HepG2 (cell line): Measurements from ENCODE around the gene CBX2. TPM values are rescaled to one million over a fixed set of nuclear protein-coding genes. Genes with fewer than 3 reads are reported as not detected.

Source experiments
- CTCF ChIP-seq: sonication (generic); formaldehyde crosslinking; IDR thresholded peaks from 2 replicates; pipeline ENCODE4 v1.5.0; 2020; ENCODE audit warnings: mild to moderate bottlenecking, missing genetic modification reagents, moderate library complexity
- FOSL2 ChIP-seq: sonication (generic); formaldehyde crosslinking; IDR thresholded peaks from 2 replicates; pipeline ENCODE4 v1.4.0; 2020; ENCODE audit warnings: missing genetic modification reagents
- FOXO4 ChIP-seq: sonication (generic); formaldehyde crosslinking; conservative IDR thresholded peaks from 2 replicates; pipeline ENCODE4 v1.8.1; 2023; ENCODE audit warnings: missing genetic modification reagents
- KAT2B ChIP-seq: fragments of 150-350 bp; IDR thresholded peaks from 2 replicates; pipeline ENCODE4 v1.6.1; 2014; ENCODE audit warnings: low read depth, low read length, borderline replicate concordance
- MLX ChIP-seq: IDR thresholded peaks from 2 replicates; pipeline ENCODE4 v1.6.1; 2016
- NFYC ChIP-seq: IDR thresholded peaks from 2 replicates; pipeline ENCODE4 v1.6.1; 2016; ENCODE audit warnings: missing genetic modification reagents, missing compliant biosample characterization
- NR3C1 ChIP-seq: sonication (generic); formaldehyde crosslinking; IDR thresholded peaks from 2 replicates; pipeline ENCODE4 v1.4.0; 2020; ENCODE audit warnings: missing genetic modification reagents
- SIX1 ChIP-seq: sonication (generic); formaldehyde crosslinking; IDR thresholded peaks from 2 replicates; pipeline ENCODE4 v1.4.0; 2020; ENCODE audit warnings: missing genetic modification reagents, borderline replicate concordance
- SP1 ChIP-seq, 2 experiments: fragments of 450-650 bp in 1 of 2; sonication (generic) in 1 of 2; formaldehyde crosslinking in 1 of 2; IDR thresholded peaks; 2 replicates each; pipeline versions ENCODE4 v1.4.0 to v1.6.1; 2016 to 2020; ENCODE audit warnings: missing genetic modification reagents in 1 of 2
- TBX2 ChIP-seq: sonication (generic); formaldehyde crosslinking; IDR thresholded peaks from 2 replicates; pipeline ENCODE4 v1.5.0; 2020; ENCODE audit warnings: missing genetic modification reagents, mild to moderate bottlenecking, borderline replicate concordance
- ZFP36 ChIP-seq: fragments of 150-350 bp; IDR thresholded peaks from 2 replicates; pipeline ENCODE4 v1.6.1; 2018; ENCODE audit warnings: borderline replicate concordance, low read length, low read depth; ENCODE audit not compliant: partially characterized antibody
- ZNF18 ChIP-seq: sonication (generic); formaldehyde crosslinking; IDR thresholded peaks from 2 replicates; pipeline ENCODE4 v1.8.0; 2022; ENCODE audit warnings: mild to moderate bottlenecking, missing genetic modification reagents; ENCODE audit not compliant: insufficient replicate concordance
- ZNF230 ChIP-seq: sonication (generic); formaldehyde crosslinking; IDR thresholded peaks from 2 replicates; pipeline ENCODE4 v1.4.0; 2020; ENCODE audit warnings: mild to moderate bottlenecking, missing genetic modification reagents
- ZNF275 ChIP-seq: sonication (generic); formaldehyde crosslinking; IDR thresholded peaks from 2 replicates; pipeline ENCODE4 v1.8.0; 2022; ENCODE audit warnings: missing genetic modification reagents, mild to moderate bottlenecking, inconsistent platforms, borderline replicate concordance
- ZNF282 ChIP-seq: fragments of 450-650 bp; IDR thresholded peaks from 2 replicates; pipeline ENCODE4 v1.6.1; 2018; ENCODE audit not compliant: partially characterized antibody
- ZNF367 ChIP-seq: sonication (generic); formaldehyde crosslinking; IDR thresholded peaks from 2 replicates; pipeline ENCODE4 v1.4.0; 2020; ENCODE audit warnings: missing genetic modification reagents, borderline replicate concordance
- ZNF547 ChIP-seq: sonication (generic); formaldehyde crosslinking; IDR thresholded peaks from 2 replicates; pipeline ENCODE4 v1.5.1; 2020; ENCODE audit warnings: mild to moderate bottlenecking, missing genetic modification reagents
- ZNF720 ChIP-seq: sonication (generic); formaldehyde crosslinking; IDR thresholded peaks from 2 replicates; pipeline ENCODE4 v1.4.0; 2020; ENCODE audit warnings: missing genetic modification reagents
- ZNF891 ChIP-seq: sonication (generic); formaldehyde crosslinking; IDR thresholded peaks from 2 replicates; pipeline ENCODE4 v1.5.0; 2020; ENCODE audit warnings: mild to moderate bottlenecking, missing genetic modification reagents
- polyA plus RNA-seq, 8 experiments: library from polyadenylated mRNA; depleted of rRNA in 3 of 8; stranded (reverse) in 7 of 8; unstranded in 1 of 8; fragments of >200 nt; fragmentation: Illumina TruSeq in 4 of 8; extraction: Trizol in 4 of 8; gene quantifications; 2 replicates each; pipeline versions ENCODE4 v1.2.1 to v1.2.3, GENCODE V29; 2011 to 2016; ENCODE audit warnings: low read depth in 4 of 8, missing spikeins in 1 of 8, mixed read lengths in 1 of 8; ENCODE audit not compliant: insufficient read depth in 1 of 8
- total RNA-seq, 5 experiments: library from RNA; depleted of rRNA; stranded (reverse); fragments of >200 nt; fragmentation: Illumina TruSeq; extraction: Trizol; gene quantifications; 2 replicates each; pipeline ENCODE4 v1.2.3, GENCODE V29; 2016; ENCODE audit warnings: low read depth in 1 of 5

CBX2 gene
- total and polyA plus RNA-seq, 2 of the 13 experiments (the other 11 are each of a cell fraction or from before 2014, with no cell fraction given): 14.5 to 31.1 TPM

- TF ChIP-seq MLX (CRISPR knock-in tag): peak; percentile 99
- TF ChIP-seq ZNF720 (CRISPR knock-in tag): no peak
- no peak for TF ChIP-seq SP1 (IDR thresholded peaks at IDR 0.05)
- TF ChIP-seq SP1 (CRISPR knock-in tag; IDR thresholded peaks at IDR 0.05): peak; percentile 34; the same call in 1 of the 2 replicates
- no peak for TF ChIP-seq SIX1 (CRISPR knock-in tag)
- peak; percentile 93 for TF ChIP-seq TBX2
- no peak for TF ChIP-seq ZNF282
- peak; percentile 98 for TF ChIP-seq ZNF230 (CRISPR knock-in tag)
- TF ChIP-seq KAT2B: no peak
- no peak for TF ChIP-seq ZNF367 (CRISPR knock-in tag)
- TF ChIP-seq NFYC (CRISPR knock-in tag): peak; percentile 28; the same call in 1 of the 2 replicates
- no peak for TF ChIP-seq FOXO4 (CRISPR knock-in tag)
- peak; percentile 87 for TF ChIP-seq ZNF18 (CRISPR knock-in tag)
- peak; percentile 82; the same call in 1 of the 2 replicates for TF ChIP-seq ZNF547
- TF ChIP-seq FOSL2 (CRISPR knock-in tag): peak; percentile 66
- peak; percentile 21 for TF ChIP-seq ZFP36
- TF ChIP-seq CTCF (CRISPR knock-in tag): peak; percentile 24; the same call in 1 of the 2 replicates
- peak; percentile 89; the same call in 1 of the 2 replicates for TF ChIP-seq ZNF891
- TF ChIP-seq NR3C1 (CRISPR knock-in tag): no peak
- peak; percentile 70; the same call in 1 of the 2 replicates for TF ChIP-seq ZNF275 (CRISPR knock-in tag)
These were observed 17.6 kb upstream of the CBX2 start (continued) for GRCh38 chr17:79760197-79760906.
